Keratinocyte (primary cell): ENCODE data around the gene POLR2B. TPM values are rescaled to one million over a fixed set of nuclear protein-coding genes. Genes with fewer than 3 reads are reported as not detected.

ENCODE experiments used
- DNase-seq: peaks from one replicate; pipeline ENCODE4 v3.0.0-alpha.2; 2011; ENCODE audit warnings: low read depth, missing footprints, low spot score
- FAIRE-seq: peaks from 2 replicates; lab custom pipeline; 2011; peaks lifted over from hg19 to GRCh38; lab: Jason Lieb, UNC
- H2AFZ ChIP-seq: 2 replicates; pipeline ENCODE4 v1.6.0; 2012; ENCODE audit warnings: low read length, control low read depth, inconsistent platforms; ENCODE audit not compliant: control insufficient read depth
- H3K27ac ChIP-seq: 2 replicates; pipeline ENCODE4 v1.5.1; 2011; ENCODE audit warnings: low read length; ENCODE audit not compliant: control insufficient read depth, insufficient read depth
- H3K27me3 ChIP-seq: 3 replicates; pipeline ENCODE4 v1.6.0; 2011; ENCODE audit warnings: low read length; ENCODE audit not compliant: control insufficient read depth, insufficient read depth; ENCODE audit errors: extremely low read depth
- H3K36me3 ChIP-seq, 2 experiments: 2 replicates in 1 of 2; 3 replicates in 1 of 2; pipeline ENCODE4 v1.5.1; 2011; ENCODE audit warnings: low read length in 2 of 2, mild to moderate bottlenecking in 1 of 2; ENCODE audit not compliant: control insufficient read depth in 2 of 2, insufficient read depth in 2 of 2; ENCODE audit errors: extremely low read depth in 1 of 2
- H3K4me1 ChIP-seq: 3 replicates; pipeline ENCODE4 v1.5.1; 2011; ENCODE audit warnings: low read length; ENCODE audit not compliant: control insufficient read depth, insufficient read depth; ENCODE audit errors: extremely low read depth
- H3K4me2 ChIP-seq: 3 replicates; pipeline ENCODE4 v1.6.0; 2011; ENCODE audit warnings: low read depth, low read length; ENCODE audit not compliant: control insufficient read depth, insufficient read depth; ENCODE audit errors: extremely low read depth
- H3K4me3 ChIP-seq, 3 experiments: fragments of 200-600 bp in 1 of 3; sonication (generic) in 1 of 3; 2 replicates in 2 of 3; 3 replicates in 1 of 3; pipeline ENCODE4 v1.5.1; 2011 to 2016; ENCODE audit warnings: low read length in 3 of 3, mild to moderate bottlenecking in 3 of 3, control low read depth in 2 of 3, inconsistent platforms in 1 of 3, low read depth in 1 of 3, mixed read lengths in 1 of 3, mixed run types in 1 of 3, moderate library complexity in 1 of 3; ENCODE audit not compliant: control insufficient read depth in 2 of 3, insufficient read depth in 2 of 3; ENCODE audit errors: extremely low read depth in 1 of 3
- H3K79me2 ChIP-seq: 2 replicates; pipeline ENCODE4 v1.6.0; 2012; ENCODE audit warnings: low read length; ENCODE audit not compliant: control insufficient read depth, insufficient read depth
- H3K9ac ChIP-seq: 3 replicates; pipeline ENCODE4 v1.6.0; 2011; ENCODE audit warnings: low read length; ENCODE audit not compliant: control insufficient read depth, insufficient read depth; ENCODE audit errors: extremely low read depth
- H3K9me1 ChIP-seq: 3 replicates; pipeline ENCODE4 v1.6.0; 2011; ENCODE audit warnings: low read length; ENCODE audit not compliant: control insufficient read depth, insufficient read depth; ENCODE audit errors: extremely low read depth
- H3K9me3 ChIP-seq: 2 replicates; pipeline ENCODE4 v1.5.1; 2012; ENCODE audit warnings: low read depth, low read length; ENCODE audit not compliant: control insufficient read depth
- H4K20me1 ChIP-seq: 3 replicates; pipeline ENCODE4 v1.6.0; 2011; ENCODE audit warnings: low read length; ENCODE audit not compliant: control insufficient read depth, insufficient read depth; ENCODE audit errors: extremely low read depth
- CTCF ChIP-seq, 3 experiments: IDR thresholded peaks in 1 of 3; conservative IDR thresholded peaks in 1 of 3; optimal IDR thresholded peaks in 1 of 3; 2 replicates in 2 of 3; 3 replicates in 1 of 3; pipeline versions ENCODE3 to v1.5.1; 2011; ENCODE audit warnings: low read length in 3 of 3, mild to moderate bottlenecking in 3 of 3, moderate library complexity in 2 of 3, control low read depth in 1 of 3, inconsistent platforms in 1 of 3; ENCODE audit not compliant: insufficient read depth in 2 of 3; ENCODE audit errors: extremely low read depth in 1 of 3
- EZH2 ChIP-seq: IDR thresholded peaks from one replicate; pipeline ENCODE4 v1.6.1; 2012; ENCODE audit warnings: inconsistent platforms, mild to moderate bottlenecking, low read length, moderate library complexity
- dilution Hi-C: fragments of 300-500 bp; cut with MboI; formaldehyde crosslinking; loops from one replicate; pipeline ENCODE4 v1.7.0; 2020; ENCODE audit warnings: low sequenced_read_pairs; ENCODE audit not compliant: extremely low pct_ligation_motif_present
- polyA plus RNA-seq, 5 experiments: library from polyadenylated mRNA; depleted of rRNA in 3 of 5; stranded (reverse) in 3 of 5; stranded (forward) in 1 of 5; unstranded in 1 of 5; fragments of >200 nt; gene quantifications; 1 replicate in 1 of 5; 2 replicates in 3 of 5; 3 replicates in 1 of 5; pipeline versions ENCODE4 v1.2.1 to v1.2.3, GENCODE V29; 2011 to 2012; ENCODE audit warnings: missing spikeins in 2 of 5, low read depth in 1 of 5, low replicate concordance in 1 of 5

POLR2B gene
- polyA plus RNA-seq, 1 donor (not counting 4 experiments of a cell fraction or from before 2014, with no cell fraction given) = 153 TPM

- Histone ChIP-seq H2AFZ (no peak overlapping the region), H3K9me3 (no peaks in the 10 kb centered on the region), H3K79me2 (peaks cover 13% of the 10 kb centered on the region), H3K9ac (no peak overlapping the region), H3K4me3 (no peak overlapping the region), H3K36me3 (peaks cover 5 to 16% of the 10 kb centered on the region in 2 experiments), H3K27ac (no peak overlapping the region), H3K4me1 (no peaks in the 10 kb centered on the region), H4K20me1 (no peaks in the 10 kb centered on the region), H3K27me3 (no peaks in the 10 kb centered on the region), H3K4me2 (no peak overlapping the region), H3K9me1 (no peaks in the 10 kb centered on the region)
- dilution Hi-C loops = no loop called here
- TF ChIP-seq CTCF (optimal IDR thresholded peaks at IDR 0.05 in 1 of 3, IDR thresholded peaks at IDR 0.05 in 1 of 3, conservative IDR thresholded peaks at IDR 0.05 in 1 of 3; ENCODE audit: extremely low read depth in 1 of 3, insufficient read depth in 2 of 3, low read length in 3 of 3) = no peak
- TF ChIP-seq EZH2 = no peak
- DNase-seq (no peak), FAIRE-seq (no peak)
Measured at GRCh38 chr4:57043347-57044251, 64.9 kb downstream of the POLR2B start.

GRCh38 chr4:57044279-57044678 lies 65.6 kb downstream of the POLR2B start:
- TF ChIP-seq EZH2 (no peak), CTCF (optimal IDR thresholded peaks at IDR 0.05 in 1 of 3, IDR thresholded peaks at IDR 0.05 in 1 of 3, conservative IDR thresholded peaks at IDR 0.05 in 1 of 3; ENCODE audit: extremely low read depth in 1 of 3, insufficient read depth in 2 of 3, low read length in 3 of 3) (no peak)
- Histone ChIP-seq H3K79me2 (peaks cover 15% of the 10 kb centered on the region), H3K9me1 (no peaks in the 10 kb centered on the region), H3K4me1 (peaks cover 6% of the 10 kb centered on the region), H3K4me3 (no peak overlapping the region), H3K27me3 (no peaks in the 10 kb centered on the region), H3K36me3 (peaks cover 5 to 16% of the 10 kb centered on the region in 2 experiments), H3K4me2 (no peak overlapping the region), H3K9me3 (no peaks in the 10 kb centered on the region), H2AFZ (no peak overlapping the region), H3K27ac (no peak overlapping the region), H4K20me1 (no peaks in the 10 kb centered on the region), H3K9ac (no peak overlapping the region)
- DNase-seq (no peak), FAIRE-seq (no peak)
- dilution Hi-C loops = no loop called here
